DOHH2 (cell line): ENCODE data around the gene EXTL1.

Source experiments
- H3F3A ChIP-seq: fragments of 200-600 bp; sonication (generic), shearing (Covaris generic); 2 replicates; pipeline ENCODE4 v1.6.0; 2016; ENCODE audit warnings: antibody characterized with exemption, mild to moderate bottlenecking; ENCODE audit not compliant: control insufficient read depth, insufficient read depth
- H3K27ac ChIP-seq: fragments of 200-600 bp; sonication (generic); 2 replicates; pipeline ENCODE4 v1.5.1; 2014; ENCODE audit warnings: low read depth, mild to moderate bottlenecking, low read length, moderate library complexity
- H3K27me3 ChIP-seq: fragments of 200-600 bp; sonication (generic); 2 replicates; pipeline ENCODE4 v1.6.1; 2014; ENCODE audit warnings: mild to moderate bottlenecking, low read length, mixed read lengths; ENCODE audit not compliant: control insufficient read depth
- H3K36me3 ChIP-seq: fragments of 200-600 bp; sonication (generic); 2 replicates; pipeline ENCODE4 v1.6.1; 2014; ENCODE audit warnings: mild to moderate bottlenecking, low read length, moderate library complexity, mixed read lengths; ENCODE audit not compliant: control insufficient read depth
- H3K4me1 ChIP-seq: fragments of 200-600 bp; sonication (generic); 2 replicates; pipeline ENCODE4 v1.6.1; 2014; ENCODE audit warnings: mild to moderate bottlenecking, low read length, mixed read lengths; ENCODE audit not compliant: control insufficient read depth
- H3K4me2 ChIP-seq: fragments of 200-600 bp; sonication (generic); 2 replicates; pipeline ENCODE4 v1.6.0; 2014; ENCODE audit warnings: mild to moderate bottlenecking, low read length, moderate library complexity
- H3K4me3 ChIP-seq: fragments of 200-600 bp; sonication (generic); 2 replicates; pipeline ENCODE4 v1.5.1; 2014; ENCODE audit warnings: mild to moderate bottlenecking, low read length, mixed read lengths
- H3K79me2 ChIP-seq: fragments of 200-600 bp; sonication (generic); 2 replicates; pipeline ENCODE4 v1.6.1; 2014; ENCODE audit warnings: mild to moderate bottlenecking, low read length, mixed read lengths; ENCODE audit not compliant: control insufficient read depth
- H3K9me2 ChIP-seq: fragments of 200-600 bp; sonication (generic); replicated peaks from 2 replicates; pipeline ENCODE4 v1.6.1; 2014; ENCODE audit warnings: mild to moderate bottlenecking, low read length, mixed read lengths; ENCODE audit not compliant: control insufficient read depth
- H3K9me3 ChIP-seq: fragments of 200-600 bp; sonication (generic); 2 replicates; pipeline ENCODE4 v1.6.1; 2014; ENCODE audit warnings: antibody characterized with exemption, low read length, mixed read lengths; ENCODE audit not compliant: control insufficient read depth, insufficient read depth
- H4K20me1 ChIP-seq: fragments of 200-600 bp; sonication (generic); 2 replicates; pipeline ENCODE4 v1.6.0; 2014; ENCODE audit warnings: low read depth, mild to moderate bottlenecking, antibody characterized with exemption, low read length, moderate library complexity; ENCODE audit not compliant: control insufficient read depth, insufficient read depth
- CTCF ChIP-seq: fragments of 200-600 bp; sonication (generic); IDR thresholded peaks from one replicate; pipeline ENCODE4 v1.5.1; 2014; ENCODE audit warnings: antibody characterized with exemption, mild to moderate bottlenecking, low read depth, low read length; ENCODE audit not compliant: poor library complexity, severe bottlenecking
- EZH2phosphoT487 ChIP-seq: fragments of 200-600 bp; sonication (generic); IDR thresholded peaks from 2 replicates; pipeline ENCODE4 v1.6.1; 2017; ENCODE audit warnings: borderline replicate concordance, mild to moderate bottlenecking, antibody characterized with exemption, low read length, moderate library complexity, mixed read lengths

The EXTL1 gene

GRCh38 chr1:26069941-26070295 lies 48.3 kb downstream of the EXTL1 start:
- Histone ChIP-seq H3K27me3 (peaks cover 7% of the 10 kb centered on the region), H3F3A (no peaks in the 10 kb centered on the region), H3K9me3 (no peaks in the 10 kb centered on the region), H4K20me1 (no peaks in the 10 kb centered on the region), H3K4me3 (no peak overlapping the region), H3K9me2 (no peaks in the 10 kb centered on the region), H3K4me2 (no peak overlapping the region), H3K36me3 (no peaks in the 10 kb centered on the region), H3K79me2 (no peaks in the 10 kb centered on the region), H3K27ac (no peak overlapping the region), H3K4me1 (no peaks in the 10 kb centered on the region)
- TF ChIP-seq EZH2phosphoT487: no peak
- no peak for TF ChIP-seq CTCF

DNA sequence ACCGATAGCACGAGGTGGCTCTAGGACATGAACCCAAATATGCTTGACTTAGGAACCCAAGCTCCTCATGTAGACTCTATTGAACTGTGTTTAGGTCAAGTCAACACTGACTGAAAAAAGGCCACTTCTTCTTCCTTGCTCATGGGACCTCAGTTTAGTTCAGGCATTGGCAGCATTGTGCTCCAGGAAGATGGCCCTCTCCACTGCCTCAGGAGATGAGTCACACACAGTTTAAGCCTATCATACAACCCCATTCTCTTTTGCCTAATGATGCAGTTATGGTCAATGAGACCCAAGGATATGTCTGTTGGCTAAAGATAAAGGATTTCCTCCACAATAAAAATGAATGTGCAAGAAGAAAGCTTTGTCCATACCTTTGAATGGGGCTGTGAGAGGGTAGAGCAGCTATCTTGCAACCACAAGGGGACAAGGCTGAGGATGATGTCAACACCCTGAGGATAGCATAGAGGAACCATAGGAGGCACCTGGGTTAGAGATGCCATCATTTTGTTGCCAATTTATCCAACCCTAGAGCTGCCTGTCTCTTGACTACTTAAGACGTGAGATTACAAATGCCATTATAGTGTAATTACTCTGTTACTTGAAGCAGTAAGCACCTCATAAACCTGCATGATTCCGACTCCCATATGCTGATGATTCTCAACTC lies 48.9 kb downstream of the EXTL1 start:
- Histone ChIP-seq H3K4me2 (no peak overlapping the region), H3F3A (no peaks in the 10 kb centered on the region)

DNA sequence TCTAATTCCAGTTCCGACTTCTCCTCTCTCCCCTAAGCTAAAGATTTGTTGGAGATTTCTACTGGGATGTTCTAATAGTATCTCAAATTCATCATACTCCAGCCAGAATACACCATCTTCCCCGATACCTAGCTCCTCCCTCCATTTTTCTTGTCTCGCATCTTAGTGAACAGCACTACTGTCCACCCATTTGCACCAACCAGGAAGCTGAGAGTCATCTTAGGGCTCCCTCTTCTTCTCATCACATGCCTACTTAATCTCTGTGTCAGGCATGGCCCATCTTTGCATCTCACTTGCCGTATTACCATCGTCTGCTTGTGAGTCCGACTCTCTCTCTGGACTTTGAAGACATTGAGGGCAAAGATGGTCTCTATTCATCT lies 49.4 kb downstream of the EXTL1 start:
- H3K27me3 ChIP-seq: peaks cover 7% of the 10 kb centered on the region
- TF ChIP-seq EZH2phosphoT487 (no peak), CTCF (no peak)
- no peaks in the 10 kb centered on the region for H3F3A ChIP-seq
- H3K79me2 ChIP-seq: no peaks in the 10 kb centered on the region
- no peaks in the 10 kb centered on the region for H3K36me3 ChIP-seq
- no peak overlapping the region for H3K27ac ChIP-seq
- no peaks in the 10 kb centered on the region for H3K9me3 ChIP-seq
- H3K4me2 ChIP-seq: no peak overlapping the region
- no peaks in the 10 kb centered on the region for H4K20me1 ChIP-seq
- no peaks in the 10 kb centered on the region for H3K4me1 ChIP-seq
- no peak overlapping the region for H3K4me3 ChIP-seq
- H3K9me2 ChIP-seq: no peaks in the 10 kb centered on the region

More for the DNA sequence above, 48.9 kb downstream of the EXTL1 start:
- Histone ChIP-seq H3K4me1 (no peaks in the 10 kb centered on the region), H3K27me3 (peaks cover 7% of the 10 kb centered on the region), H3K9me3 (no peaks in the 10 kb centered on the region), H3K27ac (no peak overlapping the region), H4K20me1 (no peaks in the 10 kb centered on the region), H3K79me2 (no peaks in the 10 kb centered on the region), H3K4me3 (no peak overlapping the region), H3K36me3 (no peaks in the 10 kb centered on the region), H3K9me2 (no peaks in the 10 kb centered on the region)
- TF ChIP-seq CTCF (no peak), EZH2phosphoT487 (no peak)

DNA sequence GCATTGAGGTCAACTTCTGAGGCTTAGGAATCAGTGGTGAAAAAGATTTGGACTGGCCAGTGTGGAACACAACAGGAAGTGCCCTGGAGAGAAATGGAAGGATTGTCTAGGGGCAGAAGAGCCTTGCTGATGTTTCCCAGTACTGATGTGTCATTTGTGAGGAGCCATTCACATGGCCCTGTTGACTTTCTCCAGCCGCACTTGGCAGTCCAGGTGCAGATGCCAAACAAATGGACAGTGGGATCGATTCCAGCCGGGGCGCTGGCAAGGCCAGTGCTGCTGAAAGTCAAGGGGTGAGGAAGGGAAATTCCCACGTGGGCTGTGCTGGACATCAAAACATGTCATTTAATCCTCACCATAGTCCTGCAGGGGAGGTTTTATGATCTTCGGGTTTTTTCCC lies 50.7 kb downstream of the EXTL1 start:
- H3K79me2 ChIP-seq: no peaks in the 10 kb centered on the region
- H3K9me3 ChIP-seq: no peaks in the 10 kb centered on the region
- H4K20me1 ChIP-seq: no peaks in the 10 kb centered on the region
- no peak overlapping the region for H3K4me3 ChIP-seq
- H3F3A ChIP-seq: no peaks in the 10 kb centered on the region
- H3K9me2 ChIP-seq: no peaks in the 10 kb centered on the region
- TF ChIP-seq CTCF: no peak
- TF ChIP-seq EZH2phosphoT487: no peak
- no peaks in the 10 kb centered on the region for H3K4me1 ChIP-seq
- no peaks in the 10 kb centered on the region for H3K36me3 ChIP-seq
- peaks cover 12% of the 10 kb centered on the region for H3K27me3 ChIP-seq
- H3K4me2 ChIP-seq: no peak overlapping the region
- H3K27ac ChIP-seq: no peak overlapping the region
